Esophagus squamous epithelium (tissue), 4 donors: Measurements from ENCODE around the gene CATSPER4.

ENCODE experiments used
- CTCF ChIP-seq, 6 experiments: fragments of 450-650 bp in 4 of 6; fragments of 200-600 bp in 2 of 6; sonication (generic) in 2 of 6; IDR thresholded peaks; one replicate each; pipeline ENCODE4 v1.5.1; 2016 to 2019; ENCODE audit warnings: antibody characterized with exemption in 6 of 6, mild to moderate bottlenecking in 4 of 6, moderate library complexity in 4 of 6
- POLR2A ChIP-seq, 4 donors: fragments of 450-650 bp; IDR thresholded peaks; one replicate each; pipeline ENCODE4 v1.6.1; 2017; ENCODE audit warnings: antibody characterized with exemption in 4 of 4, mild to moderate bottlenecking in 4 of 4, moderate library complexity in 3 of 4

- TF ChIP-seq CTCF (IDR thresholded peaks at IDR 0.05): no peak
- no peak for TF ChIP-seq POLR2A (IDR thresholded peaks at IDR 0.05)
Observed at GRCh38 chr1:26162220-26162709, 28.1 kb upstream of the CATSPER4 start.
